H1 (cell line): Measurements from ENCODE around the gene GAS2. TPM values are rescaled to one million over a fixed set of nuclear protein-coding genes. Genes with fewer than 3 reads are reported as not detected.

Experiments used
- CTCF ChIA-PET: fragments of 300-600 bp; sonication (Branson Sonifier 250); formaldehyde crosslinking; loops from one replicate; lab custom pipeline; 2021; ENCODE audit not compliant: partially characterized antibody; lab: Charles Lee
- POLR2A ChIA-PET: fragments of 300-600 bp; sonication (Branson Sonifier 250); formaldehyde crosslinking; loops from one replicate; lab custom pipeline; 2021; ENCODE audit warnings: inconsistent platforms; ENCODE audit not compliant: partially characterized antibody; lab: Charles Lee
- DNase-seq, 2 experiments: peaks; one replicate each; pipeline versions ENCODE4 v3.0.0 to v3.0.0-alpha.2; 2010 to 2022; ENCODE audit warnings: low spot score in 2 of 2, low read depth in 1 of 2, mixed read lengths in 1 of 2
- FAIRE-seq: peaks from 2 replicates; lab custom pipeline; 2011; peaks lifted over from hg19 to GRCh38; lab: Jason Lieb, UNC
- H2AFZ ChIP-seq: 2 replicates; pipeline ENCODE4 v1.8.1; 2012; ENCODE audit warnings: low read length, inconsistent platforms
- H2AK5ac ChIP-seq: 2 replicates; pipeline ENCODE4 v1.6.1; 2013; ENCODE audit warnings: low read depth, low read length
- H2BK120ac ChIP-seq: replicated peaks from 2 replicates; pipeline ENCODE3; 2013; ENCODE audit warnings: low read depth, low read length, inconsistent platforms
- H2BK12ac ChIP-seq: 2 replicates; pipeline ENCODE4 v1.6.1; 2013; ENCODE audit warnings: low read depth, low read length
- H2BK15ac ChIP-seq: 2 replicates; pipeline ENCODE4 v1.6.1; 2013; ENCODE audit warnings: low read length
- H2BK20ac ChIP-seq: 2 replicates; pipeline ENCODE4 v1.6.1; 2013; ENCODE audit warnings: low read length
- H2BK5ac ChIP-seq: 2 replicates; pipeline ENCODE4 v1.6.1; 2013; ENCODE audit warnings: low read depth, low read length
- H3K14ac ChIP-seq: 2 replicates; pipeline ENCODE4 v1.6.1; 2013; ENCODE audit warnings: inconsistent platforms; ENCODE audit not compliant: insufficient read length
- H3K18ac ChIP-seq: 2 replicates; pipeline ENCODE4 v1.6.1; 2013; ENCODE audit warnings: low read length; ENCODE audit errors: extremely low read depth
- H3K23ac ChIP-seq: 2 replicates; pipeline ENCODE4 v1.6.1; 2013; ENCODE audit warnings: inconsistent platforms; ENCODE audit not compliant: insufficient read length
- H3K23me2 ChIP-seq: 2 replicates; pipeline ENCODE4 v1.6.1; 2013; ENCODE audit warnings: low read depth, low read length
- H3K27ac ChIP-seq: 2 replicates; pipeline ENCODE4 v1.6.1; 2011; ENCODE audit warnings: low read depth, low read length, inconsistent platforms
- H3K27me3 ChIP-seq, 4 experiments: replicated peaks in 1 of 4; 1 replicate in 1 of 4; 2 replicates in 3 of 4; pipeline versions ENCODE4 v1.6.1 to v1.8.1; 2011 to 2013; ENCODE audit warnings: low read length in 3 of 4, mild to moderate bottlenecking in 3 of 4, inconsistent platforms in 2 of 4, mixed read lengths in 2 of 4, moderate library complexity in 1 of 4; ENCODE audit not compliant: control insufficient read depth in 3 of 4, insufficient read depth in 3 of 4; ENCODE audit errors: extremely low read depth in 1 of 4
- H3K36me3 ChIP-seq, 4 experiments: 2 replicates each; pipeline versions ENCODE4 v1.6.1 to v1.8.1; 2011 to 2013; ENCODE audit warnings: mild to moderate bottlenecking in 4 of 4, low read length in 3 of 4, moderate library complexity in 2 of 4, control low read depth in 1 of 4, inconsistent platforms in 1 of 4; ENCODE audit not compliant: insufficient read depth in 4 of 4, control insufficient read depth in 2 of 4
- H3K4ac ChIP-seq: replicated peaks from 2 replicates; pipeline ENCODE3; 2013; ENCODE audit warnings: low read length, low read depth, mixed read lengths, inconsistent platforms; ENCODE audit not compliant: insufficient read length
- H3K4me1 ChIP-seq, 4 experiments: replicated peaks in 1 of 4; 1 replicate in 1 of 4; 2 replicates in 3 of 4; pipeline versions ENCODE4 v1.6.1 to v1.8.1; 2011 to 2013; ENCODE audit warnings: low read length in 3 of 4, inconsistent platforms in 2 of 4, mixed read lengths in 1 of 4; ENCODE audit not compliant: insufficient read depth in 4 of 4, control insufficient read depth in 3 of 4
- H3K4me2 ChIP-seq, 2 experiments: 2 replicates each; pipeline versions ENCODE4 v1.6.1 to v1.8.1; 2011 to 2013; ENCODE audit warnings: low read depth in 2 of 2, low read length in 2 of 2, control low read depth in 1 of 2, inconsistent platforms in 1 of 2, mild to moderate bottlenecking in 1 of 2; ENCODE audit not compliant: insufficient read depth in 1 of 2
- H3K4me3 ChIP-seq, 4 experiments: fragments of 200-600, 300-600 bp in 1 of 4; sonication (generic), shearing (Covaris generic), sonication (Bioruptor Twin) in 1 of 4; 2 replicates each; pipeline versions ENCODE4 v1.5.1 to v1.8.1; 2011 to 2016; ENCODE audit warnings: low read length in 4 of 4, low read depth in 3 of 4, control low read depth in 2 of 4, inconsistent platforms in 2 of 4, mild to moderate bottlenecking in 2 of 4, mixed read lengths in 1 of 4, moderate library complexity in 1 of 4; ENCODE audit not compliant: insufficient read depth in 2 of 4; ENCODE audit errors: extremely low read depth in 1 of 4
- H3K56ac ChIP-seq: replicated peaks from 2 replicates; pipeline ENCODE3; 2013; ENCODE audit warnings: low read depth, mild to moderate bottlenecking, mixed read lengths, low read length, inconsistent platforms; ENCODE audit not compliant: insufficient read length
- H3K79me1 ChIP-seq: 2 replicates; pipeline ENCODE4 v1.6.1; 2013; ENCODE audit warnings: low read depth, low read length, control low read depth
- H3K79me2 ChIP-seq, 2 experiments: 2 replicates each; pipeline versions ENCODE4 v1.6.1 to v1.8.1; 2012 to 2013; ENCODE audit warnings: low read length in 2 of 2, mild to moderate bottlenecking in 2 of 2, inconsistent platforms in 1 of 2; ENCODE audit not compliant: insufficient read depth in 2 of 2, control insufficient read depth in 1 of 2
- H3K9ac ChIP-seq, 4 experiments: replicated peaks in 1 of 4; 1 replicate in 1 of 4; 2 replicates in 3 of 4; pipeline versions ENCODE4 v1.6.1 to v1.8.1; 2011 to 2013; ENCODE audit warnings: low read depth in 3 of 4, low read length in 3 of 4, control low read depth in 2 of 4, mild to moderate bottlenecking in 2 of 4, moderate library complexity in 2 of 4, inconsistent platforms in 1 of 4; ENCODE audit errors: extremely low read depth in 1 of 4
- H3K9me3 ChIP-seq, 2 experiments: 2 replicates each; pipeline versions ENCODE4 v1.6.1 to v1.8.1; 2012 to 2013; ENCODE audit warnings: mild to moderate bottlenecking in 2 of 2, moderate library complexity in 2 of 2, control low read depth in 1 of 2, inconsistent platforms in 1 of 2, low read depth in 1 of 2, low read length in 1 of 2, mixed read lengths in 1 of 2; ENCODE audit not compliant: insufficient read depth in 2 of 2
- H4K20me1 ChIP-seq, 2 experiments: replicated peaks in 1 of 2; 2 replicates each; pipeline versions ENCODE3 to v1.8.1; 2011 to 2013; ENCODE audit warnings: inconsistent platforms in 2 of 2, low read length in 2 of 2, mild to moderate bottlenecking in 1 of 2; ENCODE audit not compliant: insufficient read depth in 2 of 2, control insufficient read depth in 1 of 2
- H4K5ac ChIP-seq: 2 replicates; pipeline ENCODE4 v1.6.1; 2013; ENCODE audit warnings: low read length, low read depth, mixed read lengths, inconsistent platforms; ENCODE audit not compliant: insufficient read length
- H4K8ac ChIP-seq: 2 replicates; pipeline ENCODE4 v1.8.0; 2013; ENCODE audit warnings: mild to moderate bottlenecking, moderate library complexity, low read length, inconsistent platforms; ENCODE audit not compliant: insufficient read depth; ENCODE audit errors: extremely low read depth
- H4K91ac ChIP-seq: replicated peaks from 2 replicates; pipeline ENCODE3; 2013; ENCODE audit warnings: low read length, mixed read lengths, inconsistent platforms; ENCODE audit not compliant: insufficient read length
- ASH2L ChIP-seq: fragments of 200-600, 300-600 bp; sonication (generic); IDR thresholded peaks from one replicate; pipeline ENCODE4 v1.7.1; 2017; ENCODE audit warnings: low read length
- GABPA ChIP-seq: IDR thresholded peaks from 2 replicates; pipeline ENCODE4 v1.6.1; 2011; ENCODE audit warnings: mild to moderate bottlenecking, low read length, moderate library complexity, borderline replicate concordance; ENCODE audit not compliant: insufficient read depth
- GTF2F1 ChIP-seq: IDR thresholded peaks from 2 replicates; pipeline ENCODE4 v1.6.1; 2012; ENCODE audit warnings: low read depth, low read length, improper control_type of control experiment, borderline replicate concordance
- HDAC6 ChIP-seq: IDR thresholded peaks from one replicate; pipeline ENCODE4 v1.7.1; 2012; ENCODE audit warnings: low read depth, mild to moderate bottlenecking, inconsistent platforms, low read length, moderate library complexity
- PHF8 ChIP-seq: fragments of 200-600 bp; sonication (generic); conservative IDR thresholded peaks from 2 replicates; pipeline ENCODE4 v1.7.1; 2012; ENCODE audit warnings: low read depth, mild to moderate bottlenecking, inconsistent platforms, low read length, moderate library complexity
- SIN3A ChIP-seq, 2 experiments: IDR thresholded peaks in 1 of 2; conservative IDR thresholded peaks in 1 of 2; 2 replicates each; pipeline ENCODE4 v1.6.1; 2011 to 2012; ENCODE audit warnings: low read length in 2 of 2, improper control_type of control experiment in 1 of 2, low read depth in 1 of 2, mild to moderate bottlenecking in 1 of 2
- SRF ChIP-seq: IDR thresholded peaks from 2 replicates; pipeline ENCODE4 v1.6.1; 2011; ENCODE audit warnings: mild to moderate bottlenecking, low read depth, low read length, moderate library complexity
- SUZ12 ChIP-seq: fragments of 200-600 bp; sonication (generic); IDR thresholded peaks from 2 replicates; pipeline ENCODE4 v1.6.1; 2012; ENCODE audit warnings: mild to moderate bottlenecking, inconsistent platforms, low read length, moderate library complexity, mixed read lengths
- TAF1 ChIP-seq: IDR thresholded peaks from 2 replicates; pipeline ENCODE4 v1.6.1; 2011; ENCODE audit warnings: mild to moderate bottlenecking, low read depth, low read length
- WGBS, 2 experiments: shearing (Covaris generic) in 1 of 2; methylation state at CpG; one replicate each; pipeline versions ENCODE4 v1.1.6 to v1.1.7; 2013 to 2015; ENCODE audit warnings: low lambda C conversion rate in 2 of 2, mixed read lengths in 2 of 2, inconsistent platforms in 1 of 2, low coverage in 1 of 2, missing lambda C conversion rate in 1 of 2; ENCODE audit not compliant: insufficient replicate concordance in 2 of 2, insufficient coverage in 1 of 2, insufficient read length in 1 of 2; ENCODE audit errors: extremely low coverage in 1 of 2, missing lambda C conversion rate in 1 of 2; 5-methylcytosine and 5-hydroxymethylcytosine counted together
- polyA plus RNA-seq, 7 experiments: library from polyadenylated mRNA; depleted of rRNA in 3 of 7; stranded (reverse) in 5 of 7; unstranded in 2 of 7; fragments of >200 nt in 5 of 7; fragments of 200-250 nt in 2 of 7; gene quantifications; 1 replicate in 5 of 7; 2 replicates in 1 of 7; 4 replicates in 1 of 7; pipeline versions ENCODE4 v1.2.1 to v1.2.3, GENCODE V29; 2011 to 2013; ENCODE audit warnings: missing spikeins in 2 of 7, mixed read lengths in 2 of 7
- total RNA-seq: library from RNA; stranded (reverse); fragmentation: NEBNext Ultra II Directional; extraction: Animal tissue kit (Norgen Biotek cat#: 25700); gene quantifications from 2 replicates; pipeline ENCODE4 v1.2.1, GENCODE V29; 2021
- TF ChIP-seq, protein P1 (sequence below): IDR thresholded peaks from 2 replicates; pipeline ENCODE4 v1.6.1; 2012; ENCODE audit warnings: inconsistent platforms

GAS2 gene
- total and polyA plus RNA-seq, 2 of the 8 experiments (the other 6 are each of a cell fraction or from before 2014, with no cell fraction given) = 0.70 to 1.7 TPM

- H3K27me3 ChIP-seq = no peaks in the 10 kb centered on the region
These were observed 134.1 kb downstream of the GAS2 start for GRCh38 chr11:22800482-22800881.

More at GRCh38 chr11:22800482-22800881, 134.1 kb downstream of the GAS2 start:
- no peak overlapping the region for H2BK12ac ChIP-seq
- no peak overlapping the region for H3K4ac ChIP-seq
- H3K9ac ChIP-seq = no peak overlapping the region
- TF ChIP-seq SUZ12 = no peak
- no peak for TF ChIP-seq PHF8
- no peak for TF ChIP-seq ASH2L
- TF ChIP-seq SRF = no peak
- TF ChIP-seq, protein P1, sequence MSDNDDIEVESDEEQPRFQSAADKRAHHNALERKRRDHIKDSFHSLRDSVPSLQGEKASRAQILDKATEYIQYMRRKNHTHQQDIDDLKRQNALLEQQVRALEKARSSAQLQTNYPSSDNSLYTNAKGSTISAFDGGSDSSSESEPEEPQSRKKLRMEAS = no peak
- no peak for TF ChIP-seq TAF1
- no peak for TF ChIP-seq HDAC6
- no peak for TF ChIP-seq GTF2F1
- no peak for TF ChIP-seq SIN3A (conservative IDR thresholded peaks at IDR 0.05 in 1 of 2, IDR thresholded peaks at IDR 0.05 in 1 of 2; ENCODE audit: low read depth in 1 of 2, low read length in 2 of 2)
- TF ChIP-seq GABPA = no peak
- no peak overlapping the region for H3K56ac ChIP-seq
- H3K14ac ChIP-seq = no peak overlapping the region
- no peaks in the 10 kb centered on the region; the same call in 1 of the 2 replicates for H3K23me2 ChIP-seq
- no peak overlapping the region for H3K18ac ChIP-seq
- no peak overlapping the region for H2BK15ac ChIP-seq
- no peak overlapping the region for H2AK5ac ChIP-seq
- no peak for DNase-seq
- no peak overlapping the region for H4K91ac ChIP-seq
- H3K79me2 ChIP-seq = no peaks in the 10 kb centered on the region
- ChIA-PET POLR2A (no interaction called here), CTCF (interaction anchor here (0.7 to 3.1 kb wide), 2 partner anchors 13 to 29 kb away, joined by 3 to 13 read pairs; partner anchors contain the start of gene SVIP)
- H4K8ac ChIP-seq = no peak overlapping the region
- 81% methylated on average over 5 of the region's 5 CpGs; no CpG with 5 or more reads in 1 of the 2 experiments for WGBS, 2 experiments
- no peaks in the 10 kb centered on the region for H3K4me1 ChIP-seq
- no peak overlapping the region for H3K4me2 ChIP-seq
- H3K4me3 ChIP-seq = no peak overlapping the region
- no peak for FAIRE-seq
- no peak overlapping the region for H2BK5ac ChIP-seq
- no peak overlapping the region for H2AFZ ChIP-seq
- no peak overlapping the region for H2BK20ac ChIP-seq
- H4K20me1 ChIP-seq = no peaks in the 10 kb centered on the region
- H2BK120ac ChIP-seq = no peak overlapping the region
- H4K5ac ChIP-seq = no peak overlapping the region
- H3K36me3 ChIP-seq = no peaks in the 10 kb centered on the region
- no peaks in the 10 kb centered on the region for H3K9me3 ChIP-seq
- H3K79me1 ChIP-seq = no peaks in the 10 kb centered on the region
- no peak overlapping the region for H3K23ac ChIP-seq
- H3K27ac ChIP-seq = no peak overlapping the region
